Stimulated activated CD4-positive, alpha-beta T cell treated with anti-CD3 and anti-CD28 coated beads, TNF-alpha, amount 100 ng/mL, for 4 hours (primary cell): Measurements from ENCODE around the gene S1PR5.

Experiments used
- DNase-seq, 3 experiments: peaks; one replicate each; pipeline ENCODE4 v3.0.0-alpha.2; 2020; ENCODE audit warnings: low read depth in 3 of 3

S1PR5 gene

GRCh38 chr19:10471909-10472308 lies 45.3 kb downstream of the S1PR5 start:
- no peak for DNase-seq

- no peak for DNase-seq
These were observed 49.1 kb downstream of the S1PR5 start for GRCh38 chr19:10468133-10468532.

- no peak for DNase-seq
These were observed 50.0 kb downstream of the S1PR5 start for GRCh38 chr19:10467104-10467706.

- DNase-seq = no peak
These were observed 52.8 kb downstream of the S1PR5 start for GRCh38 chr19:10464456-10464855.
